Measurements from ENCODE around the gene CD226.

Gene CD226

GRCh38 chr18:69947361-69948133, at the start of gene CD226:
Gene CD226, minus strand, starts transcription at chr18:69947873. Its CDS starts 467 bp downstream, at chr18:69947406.
- no peaks in the 10 kb centered on the region for H3K4me1 ChIP-seq (ENCODE audit: control insufficient read depth, insufficient read depth, low read length)
- no peaks in the 10 kb centered on the region for H3K9me3 ChIP-seq (ENCODE audit: control insufficient read depth in 2 of 2, low read length in 2 of 2)
- H3K27me3 ChIP-seq (ENCODE audit: control insufficient read depth in 1 of 2, insufficient read depth in 2 of 2, low read length in 2 of 2), result no peaks in the 10 kb centered on the region
- H3K4me3 ChIP-seq (ENCODE audit: low read length in 2 of 2), result no peak within 1 kb of the TSS
- no peaks in the 10 kb centered on the region for H3K36me3 ChIP-seq (ENCODE audit: control insufficient read depth in 2 of 2, insufficient read depth in 2 of 2, low read length in 2 of 2)
- H3K9ac ChIP-seq (ENCODE audit: low read length in 2 of 2), result no peak within 1 kb of the TSS
- H3K27ac ChIP-seq (ENCODE audit: low read length), result no peak within 1 kb of the TSS

- H3K27ac ChIP-seq (ENCODE audit: low read length), result no peak overlapping the region
Observed at GRCh38 chr18:69996951-69997798, 49.5 kb upstream of the CD226 start.

GRCh38 chr18:69996417-69996816, 48.7 kb upstream of the CD226 start:
- H3K9me3 ChIP-seq (ENCODE audit: control insufficient read depth in 2 of 2, low read length in 2 of 2), result no peaks in the 10 kb centered on the region
- no peaks in the 10 kb centered on the region for H3K27me3 ChIP-seq (ENCODE audit: control insufficient read depth in 1 of 2, insufficient read depth in 2 of 2, low read length in 2 of 2)
- no peak overlapping the region for H3K4me3 ChIP-seq (ENCODE audit: low read length in 2 of 2)
- peaks cover 0 to 2% of the 10 kb centered on the region in 2 donors for H3K36me3 ChIP-seq (ENCODE audit: control insufficient read depth in 2 of 2, insufficient read depth in 2 of 2, low read length in 2 of 2)
- H3K27ac ChIP-seq (ENCODE audit: low read length), result no peak overlapping the region
- no peaks in the 10 kb centered on the region for H3K4me1 ChIP-seq (ENCODE audit: control insufficient read depth, insufficient read depth, low read length)
- H3K9ac ChIP-seq (ENCODE audit: low read length in 2 of 2), result no peak overlapping the region

More at GRCh38 chr18:69996951-69997798, 49.5 kb upstream of the CD226 start:
- Histone ChIP-seq H3K9ac (ENCODE audit: low read length in 2 of 2) (no peak overlapping the region), H3K27me3 (ENCODE audit: control insufficient read depth in 1 of 2, insufficient read depth in 2 of 2, low read length in 2 of 2) (no peaks in the 10 kb centered on the region), H3K4me3 (ENCODE audit: low read length in 2 of 2) (no peak overlapping the region), H3K4me1 (ENCODE audit: control insufficient read depth, insufficient read depth, low read length) (no peaks in the 10 kb centered on the region), H3K36me3 (ENCODE audit: control insufficient read depth in 2 of 2, insufficient read depth in 2 of 2, low read length in 2 of 2) (peaks cover 0 to 2% of the 10 kb centered on the region in 2 donors), H3K9me3 (ENCODE audit: control insufficient read depth in 2 of 2, low read length in 2 of 2) (no peaks in the 10 kb centered on the region)

- H3K9me3 ChIP-seq (ENCODE audit: control insufficient read depth in 2 of 2, low read length in 2 of 2), result no peaks in the 10 kb centered on the region
- H3K4me3 ChIP-seq (ENCODE audit: low read length in 2 of 2), result no peak overlapping the region
- no peaks in the 10 kb centered on the region for H3K27me3 ChIP-seq (ENCODE audit: control insufficient read depth in 1 of 2, insufficient read depth in 2 of 2, low read length in 2 of 2)
- H3K4me1 ChIP-seq (ENCODE audit: control insufficient read depth, insufficient read depth, low read length), result no peaks in the 10 kb centered on the region
- H3K27ac ChIP-seq (ENCODE audit: low read length), result no peak overlapping the region
- peaks cover 0 to 2% of the 10 kb centered on the region in 2 donors for H3K36me3 ChIP-seq (ENCODE audit: control insufficient read depth in 2 of 2, insufficient read depth in 2 of 2, low read length in 2 of 2)
- no peak overlapping the region for H3K9ac ChIP-seq (ENCODE audit: low read length in 2 of 2)
Observed at GRCh38 chr18:69995774-69996173, 48.1 kb upstream of the CD226 start.

- H3K4me1 ChIP-seq (ENCODE audit: control insufficient read depth, insufficient read depth, low read length), result no peaks in the 10 kb centered on the region
- H3K27ac ChIP-seq (ENCODE audit: low read length), result no peak overlapping the region
- peaks cover 0 to 2% of the 10 kb centered on the region in 2 donors for H3K36me3 ChIP-seq (ENCODE audit: control insufficient read depth in 2 of 2, insufficient read depth in 2 of 2, low read length in 2 of 2)
- no peaks in the 10 kb centered on the region for H3K27me3 ChIP-seq (ENCODE audit: control insufficient read depth in 1 of 2, insufficient read depth in 2 of 2, low read length in 2 of 2)
- H3K4me3 ChIP-seq (ENCODE audit: low read length in 2 of 2), result no peak overlapping the region
- no peaks in the 10 kb centered on the region for H3K9me3 ChIP-seq (ENCODE audit: control insufficient read depth in 2 of 2, low read length in 2 of 2)
- no peak overlapping the region for H3K9ac ChIP-seq (ENCODE audit: low read length in 2 of 2)
Observed at GRCh38 chr18:69992776-69993175, 45.1 kb upstream of the CD226 start.

- Histone ChIP-seq H3K9ac (ENCODE audit: low read length in 2 of 2) (no peak overlapping the region), H3K4me1 (ENCODE audit: control insufficient read depth, insufficient read depth, low read length) (no peaks in the 10 kb centered on the region), H3K9me3 (ENCODE audit: control insufficient read depth in 2 of 2, low read length in 2 of 2) (no peaks in the 10 kb centered on the region), H3K27ac (ENCODE audit: low read length) (no peak overlapping the region), H3K36me3 (ENCODE audit: control insufficient read depth in 2 of 2, insufficient read depth in 2 of 2, low read length in 2 of 2) (peaks cover 0 to 2% of the 10 kb centered on the region in 2 donors), H3K4me3 (ENCODE audit: low read length in 2 of 2) (no peak overlapping the region), H3K27me3 (ENCODE audit: control insufficient read depth in 1 of 2, insufficient read depth in 2 of 2, low read length in 2 of 2) (no peaks in the 10 kb centered on the region)
Observed at GRCh38 chr18:69987870-69988269, 40.2 kb upstream of the CD226 start.

GRCh38 chr18:69985239-69985638, 37.6 kb upstream of the CD226 start:
- no peak overlapping the region for H3K4me3 ChIP-seq (ENCODE audit: low read length in 2 of 2)

GRCh38 chr18:69982417-69982816, 34.7 kb upstream of the CD226 start:
- Histone ChIP-seq H3K27me3 (ENCODE audit: control insufficient read depth in 1 of 2, insufficient read depth in 2 of 2, low read length in 2 of 2) (no peaks in the 10 kb centered on the region), H3K9me3 (ENCODE audit: control insufficient read depth in 2 of 2, low read length in 2 of 2) (peaks cover 0 to 4% of the 10 kb centered on the region in 2 donors), H3K4me3 (ENCODE audit: low read length in 2 of 2) (no peak overlapping the region), H3K9ac (ENCODE audit: low read length in 2 of 2) (no peak overlapping the region), H3K27ac (ENCODE audit: low read length) (no peak overlapping the region), H3K4me1 (ENCODE audit: control insufficient read depth, insufficient read depth, low read length) (no peaks in the 10 kb centered on the region), H3K36me3 (ENCODE audit: control insufficient read depth in 2 of 2, insufficient read depth in 2 of 2, low read length in 2 of 2) (no peaks in the 10 kb centered on the region)

More at GRCh38 chr18:69985239-69985638, 37.6 kb upstream of the CD226 start:
- Histone ChIP-seq H3K27me3 (ENCODE audit: control insufficient read depth in 1 of 2, insufficient read depth in 2 of 2, low read length in 2 of 2) (no peaks in the 10 kb centered on the region), H3K4me1 (ENCODE audit: control insufficient read depth, insufficient read depth, low read length) (no peaks in the 10 kb centered on the region), H3K27ac (ENCODE audit: low read length) (no peak overlapping the region), H3K9ac (ENCODE audit: low read length in 2 of 2) (no peak overlapping the region), H3K9me3 (ENCODE audit: control insufficient read depth in 2 of 2, low read length in 2 of 2) (no peaks in the 10 kb centered on the region), H3K36me3 (ENCODE audit: control insufficient read depth in 2 of 2, insufficient read depth in 2 of 2, low read length in 2 of 2) (no peaks in the 10 kb centered on the region)

- Histone ChIP-seq H3K9ac (ENCODE audit: low read length in 2 of 2) (no peak overlapping the region), H3K9me3 (ENCODE audit: control insufficient read depth in 2 of 2, low read length in 2 of 2) (peaks cover under 1 to 4% of the 10 kb centered on the region in 2 donors), H3K4me3 (ENCODE audit: low read length in 2 of 2) (no peak overlapping the region), H3K27ac (ENCODE audit: low read length) (no peak overlapping the region), H3K36me3 (ENCODE audit: control insufficient read depth in 2 of 2, insufficient read depth in 2 of 2, low read length in 2 of 2) (no peaks in the 10 kb centered on the region), H3K4me1 (ENCODE audit: control insufficient read depth, insufficient read depth, low read length) (no peaks in the 10 kb centered on the region), H3K27me3 (ENCODE audit: control insufficient read depth in 1 of 2, insufficient read depth in 2 of 2, low read length in 2 of 2) (no peaks in the 10 kb centered on the region)
Observed at GRCh38 chr18:69981948-69982347, 34.3 kb upstream of the CD226 start.

- Histone ChIP-seq H3K4me3 (ENCODE audit: low read length in 2 of 2) (no peak overlapping the region), H3K4me1 (ENCODE audit: control insufficient read depth, insufficient read depth, low read length) (no peaks in the 10 kb centered on the region), H3K27ac (ENCODE audit: low read length) (no peak overlapping the region), H3K36me3 (ENCODE audit: control insufficient read depth in 2 of 2, insufficient read depth in 2 of 2, low read length in 2 of 2) (no peaks in the 10 kb centered on the region), H3K9me3 (ENCODE audit: control insufficient read depth in 2 of 2, low read length in 2 of 2) (peaks cover 4 to 5% of the 10 kb centered on the region in 2 donors), H3K9ac (ENCODE audit: low read length in 2 of 2) (no peak overlapping the region), H3K27me3 (ENCODE audit: control insufficient read depth in 1 of 2, insufficient read depth in 2 of 2, low read length in 2 of 2) (no peaks in the 10 kb centered on the region)
Observed at GRCh38 chr18:69980982-69981804, 33.5 kb upstream of the CD226 start.

Measured in stomach smooth muscle (tissue), 2 donors.